ENCODE data around the gene TRAF7. TPM values are rescaled to one million over a fixed set of nuclear protein-coding genes. Genes with fewer than 3 reads are reported as not detected.

TRAF7 gene
- total and polyA plus RNA-seq, 2 of the 13 experiments (the other 11 are each of a cell fraction or from before 2014, with no cell fraction given), result 47.9 to 65.6 TPM

DNA sequence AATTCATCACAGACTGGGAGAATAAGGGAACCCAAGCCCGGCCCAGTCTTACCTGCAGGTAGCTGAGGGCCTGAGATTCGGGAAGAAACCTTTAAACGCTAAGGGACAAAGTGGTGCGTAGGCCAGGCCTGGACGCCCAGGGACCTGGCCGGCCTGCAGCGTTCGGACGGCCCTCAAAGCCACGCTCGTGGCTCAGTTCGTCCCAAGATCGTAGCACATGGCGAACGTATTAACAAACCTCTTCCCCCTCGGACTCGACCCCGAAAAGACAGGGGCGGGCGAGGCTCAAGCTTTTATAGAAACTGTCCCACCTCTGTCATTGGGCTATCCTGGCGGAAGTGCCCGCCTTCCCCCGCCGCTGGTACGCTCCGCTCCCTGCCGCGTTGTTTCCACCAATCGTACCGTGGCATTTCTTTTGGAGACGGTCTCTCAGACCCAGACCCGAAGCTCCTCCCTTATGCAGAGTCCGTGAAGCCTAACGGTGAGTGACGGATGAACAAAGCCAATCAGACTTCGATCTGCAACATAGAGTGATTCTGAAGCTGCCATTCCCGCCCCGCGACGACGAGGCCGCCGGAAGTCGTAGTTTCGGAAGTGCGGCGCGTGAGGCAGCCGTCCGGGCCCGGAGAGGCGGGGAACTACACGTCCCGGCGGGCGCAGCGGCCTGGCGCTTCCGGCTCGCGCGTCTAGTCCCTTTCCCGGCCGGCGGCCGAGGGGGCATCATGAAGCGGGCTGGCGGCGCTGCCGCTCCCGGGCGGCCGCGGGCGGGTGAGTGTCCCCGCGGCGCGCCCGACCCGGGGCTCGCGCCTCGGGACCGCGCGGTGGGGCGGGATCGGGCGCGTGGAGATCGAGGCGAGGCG lies at the start of gene TRAF7 (continued):
- TF ChIP-seq, protein P1, sequence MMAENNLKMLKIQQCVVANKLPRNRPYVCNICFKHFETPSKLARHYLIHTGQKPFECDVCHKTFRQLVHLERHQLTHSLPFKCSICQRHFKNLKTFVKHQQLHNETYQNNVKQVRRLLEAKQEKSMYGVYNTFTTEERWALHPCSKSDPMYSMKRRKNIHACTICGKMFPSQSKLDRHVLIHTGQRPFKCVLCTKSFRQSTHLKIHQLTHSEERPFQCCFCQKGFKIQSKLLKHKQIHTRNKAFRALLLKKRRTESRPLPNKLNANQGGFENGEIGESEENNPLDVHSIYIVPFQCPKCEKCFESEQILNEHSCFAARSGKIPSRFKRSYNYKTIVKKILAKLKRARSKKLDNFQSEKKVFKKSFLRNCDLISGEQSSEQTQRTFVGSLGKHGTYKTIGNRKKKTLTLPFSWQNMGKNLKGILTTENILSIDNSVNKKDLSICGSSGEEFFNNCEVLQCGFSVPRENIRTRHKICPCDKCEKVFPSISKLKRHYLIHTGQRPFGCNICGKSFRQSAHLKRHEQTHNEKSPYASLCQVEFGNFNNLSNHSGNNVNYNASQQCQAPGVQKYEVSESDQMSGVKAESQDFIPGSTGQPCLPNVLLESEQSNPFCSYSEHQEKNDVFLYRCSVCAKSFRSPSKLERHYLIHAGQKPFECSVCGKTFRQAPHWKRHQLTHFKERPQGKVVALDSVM (CRISPR knock-in tag; IDR thresholded peaks at IDR 0.05), result no peak
- TF ChIP-seq SMARCC2 (IDR thresholded peaks at IDR 0.05), result no peak
- no peak for TF ChIP-seq MTA3 (CRISPR knock-in tag; IDR thresholded peaks at IDR 0.05)
- TF ChIP-seq, protein P2, sequence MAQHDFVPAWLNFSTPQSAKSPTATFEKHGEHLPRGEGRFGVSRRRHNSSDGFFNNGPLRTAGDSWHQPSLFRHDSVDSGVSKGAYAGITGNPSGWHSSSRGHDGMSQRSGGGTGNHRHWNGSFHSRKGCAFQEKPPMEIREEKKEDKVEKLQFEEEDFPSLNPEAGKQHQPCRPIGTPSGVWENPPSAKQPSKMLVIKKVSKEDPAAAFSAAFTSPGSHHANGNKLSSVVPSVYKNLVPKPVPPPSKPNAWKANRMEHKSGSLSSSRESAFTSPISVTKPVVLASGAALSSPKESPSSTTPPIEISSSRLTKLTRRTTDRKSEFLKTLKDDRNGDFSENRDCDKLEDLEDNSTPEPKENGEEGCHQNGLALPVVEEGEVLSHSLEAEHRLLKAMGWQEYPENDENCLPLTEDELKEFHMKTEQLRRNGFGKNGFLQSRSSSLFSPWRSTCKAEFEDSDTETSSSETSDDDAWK (CRISPR knock-in tag; IDR thresholded peaks at IDR 0.05), result no peak
- TF ChIP-seq ZNF766 (CRISPR knock-in tag; IDR thresholded peaks at IDR 0.05; ENCODE audit: borderline replicate concordance), result peak; percentile 50; the same call in 1 of the 2 replicates
- no peak for TF ChIP-seq CENPBD1 (CRISPR knock-in tag; IDR thresholded peaks at IDR 0.05; ENCODE audit: borderline replicate concordance, low read depth)
- no peak for TF ChIP-seq ZNF660 (CRISPR knock-in tag; IDR thresholded peaks at IDR 0.05; ENCODE audit: borderline replicate concordance, low read depth)
- no peak; the same call in 1 of the 2 replicates for TF ChIP-seq KLF11 (CRISPR knock-in tag; IDR thresholded peaks at IDR 0.05)
- TF ChIP-seq ZNF772 (CRISPR knock-in tag; IDR thresholded peaks at IDR 0.05), result no peak
- TF ChIP-seq ZNF33A (CRISPR knock-in tag; IDR thresholded peaks at IDR 0.05; ENCODE audit: borderline replicate concordance), result no peak
- TF ChIP-seq, protein P3, sequence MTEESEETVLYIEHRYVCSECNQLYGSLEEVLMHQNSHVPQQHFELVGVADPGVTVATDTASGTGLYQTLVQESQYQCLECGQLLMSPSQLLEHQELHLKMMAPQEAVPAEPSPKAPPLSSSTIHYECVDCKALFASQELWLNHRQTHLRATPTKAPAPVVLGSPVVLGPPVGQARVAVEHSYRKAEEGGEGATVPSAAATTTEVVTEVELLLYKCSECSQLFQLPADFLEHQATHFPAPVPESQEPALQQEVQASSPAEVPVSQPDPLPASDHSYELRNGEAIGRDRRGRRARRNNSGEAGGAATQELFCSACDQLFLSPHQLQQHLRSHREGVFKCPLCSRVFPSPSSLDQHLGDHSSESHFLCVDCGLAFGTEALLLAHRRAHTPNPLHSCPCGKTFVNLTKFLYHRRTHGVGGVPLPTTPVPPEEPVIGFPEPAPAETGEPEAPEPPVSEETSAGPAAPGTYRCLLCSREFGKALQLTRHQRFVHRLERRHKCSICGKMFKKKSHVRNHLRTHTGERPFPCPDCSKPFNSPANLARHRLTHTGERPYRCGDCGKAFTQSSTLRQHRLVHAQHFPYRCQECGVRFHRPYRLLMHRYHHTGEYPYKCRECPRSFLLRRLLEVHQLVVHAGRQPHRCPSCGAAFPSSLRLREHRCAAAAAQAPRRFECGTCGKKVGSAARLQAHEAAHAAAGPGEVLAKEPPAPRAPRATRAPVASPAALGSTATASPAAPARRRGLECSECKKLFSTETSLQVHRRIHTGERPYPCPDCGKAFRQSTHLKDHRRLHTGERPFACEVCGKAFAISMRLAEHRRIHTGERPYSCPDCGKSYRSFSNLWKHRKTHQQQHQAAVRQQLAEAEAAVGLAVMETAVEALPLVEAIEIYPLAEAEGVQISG (CRISPR knock-in tag; IDR thresholded peaks at IDR 0.05), result peak; percentile 89
- TF ChIP-seq ZNF879 (CRISPR knock-in tag; IDR thresholded peaks at IDR 0.05), result 0 out of 2 replicates have a peak, but pooled peaks have one; percentile 51
- TF ChIP-seq CSRNP2 (CRISPR knock-in tag; conservative IDR thresholded peaks at IDR 0.05; ENCODE audit: low read depth), result no peak
- TF ChIP-seq EED (CRISPR knock-in tag; IDR thresholded peaks at IDR 0.05), result no peak
- no peak for TF ChIP-seq MIER2 (CRISPR knock-in tag; IDR thresholded peaks at IDR 0.05)
- TF ChIP-seq ARHGAP35 (CRISPR knock-in tag; IDR thresholded peaks at IDR 0.05; ENCODE audit: borderline replicate concordance), result no peak; the same call in 1 of the 2 replicates
- TF ChIP-seq RXRB (CRISPR knock-in tag; IDR thresholded peaks at IDR 0.05; ENCODE audit: borderline replicate concordance), result peak; percentile 66; the same call in 1 of the 2 replicates
